ENCODE measurements around the gene BATF.

The BATF gene

DNA sequence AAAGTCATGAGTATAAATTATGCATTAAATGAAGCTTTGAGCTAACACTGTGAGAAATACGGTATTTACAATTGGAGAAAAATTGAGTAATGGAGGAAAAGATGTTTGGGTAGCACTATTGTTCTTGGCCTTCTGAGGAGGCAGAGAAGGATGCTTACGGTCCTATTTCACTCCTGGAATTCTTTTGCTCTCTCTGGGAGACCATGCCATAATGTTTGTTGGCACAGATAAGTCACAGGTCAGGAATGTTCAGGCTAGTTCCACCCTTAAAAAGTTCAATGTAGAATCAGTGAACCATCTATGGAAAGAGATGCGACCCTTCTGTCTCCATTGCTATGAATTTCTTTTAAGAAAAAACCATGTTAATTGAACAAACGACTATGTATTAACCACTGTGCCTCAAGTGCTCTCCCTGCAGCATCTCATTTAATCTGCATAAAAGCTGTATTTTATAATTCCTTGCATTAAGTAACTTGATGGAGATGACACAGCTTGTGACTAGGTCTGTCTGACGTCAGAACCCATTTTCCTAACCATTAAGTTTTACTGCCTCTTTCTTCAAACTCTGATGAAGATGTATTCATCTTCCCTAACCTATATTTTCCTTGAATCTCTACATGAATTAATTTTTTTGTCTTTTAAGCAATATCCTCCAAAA is 9.5 kb downstream of the BATF start:
- no peaks in the 10 kb centered on the region for H3K36me3 ChIP-seq (ENCODE audit: control insufficient read depth, insufficient read depth, low read length)
- no peaks in the 10 kb centered on the region for H3K27me3 ChIP-seq (ENCODE audit: control insufficient read depth, insufficient read depth, low read length, poor library complexity, severe bottlenecking)
- WGBS, 2 experiments: 91 to 93% methylated on average over 5 of the region's 5 CpGs
- H3K27ac ChIP-seq (ENCODE audit: insufficient read depth, low read depth, low read length, poor library complexity, severe bottlenecking): no peak overlapping the region
- H3K4me3 ChIP-seq (ENCODE audit: insufficient read depth, low read depth, low read length): no peak overlapping the region
- H3K4me1 ChIP-seq (ENCODE audit: control insufficient read depth, insufficient read depth, low read length): no peaks in the 10 kb centered on the region
- H3K9me3 ChIP-seq (ENCODE audit: control insufficient read depth, low read length): no peaks in the 10 kb centered on the region

DNA sequence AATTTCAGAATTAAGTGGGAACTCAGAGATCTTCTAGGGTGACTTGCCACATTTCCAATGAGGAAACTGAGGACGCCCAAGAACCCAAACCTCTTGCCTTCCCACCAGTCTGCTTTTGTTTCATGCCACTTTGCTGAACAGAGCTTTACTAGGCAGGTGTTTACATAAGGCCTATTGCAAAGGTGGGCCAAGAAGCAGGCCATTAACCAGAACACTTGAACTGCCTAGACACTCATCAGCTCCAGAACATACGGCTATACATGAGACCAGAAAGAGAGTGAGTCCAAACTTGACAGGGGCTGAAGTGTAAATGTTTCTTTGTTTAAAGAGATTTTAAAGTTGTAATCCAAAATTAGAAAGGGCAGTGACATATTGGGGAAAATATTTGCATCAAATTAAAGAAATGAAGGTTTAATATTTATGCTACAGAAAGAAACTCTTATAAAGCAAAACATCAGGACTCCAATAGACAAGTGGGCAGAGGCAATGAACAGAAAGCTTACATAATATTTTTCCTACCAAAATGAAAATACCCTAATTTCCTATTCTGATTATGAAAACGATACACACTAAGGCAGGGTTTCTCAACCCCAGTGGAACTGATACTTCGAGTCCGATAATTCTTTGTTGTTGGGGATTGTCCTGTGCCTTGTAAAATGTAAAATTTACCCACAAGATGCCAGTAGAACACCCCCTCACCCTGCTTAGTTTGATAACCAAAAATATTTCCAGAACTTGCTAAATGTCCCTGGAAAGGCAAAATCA is 11.7 kb downstream of the BATF start:
- Histone ChIP-seq H3K36me3 (ENCODE audit: control insufficient read depth, insufficient read depth, low read length) (no peaks in the 10 kb centered on the region), H3K4me3 (ENCODE audit: insufficient read depth, low read depth, low read length) (no peak overlapping the region), H3K27me3 (ENCODE audit: control insufficient read depth, insufficient read depth, low read length, poor library complexity, severe bottlenecking) (no peaks in the 10 kb centered on the region), H3K27ac (ENCODE audit: insufficient read depth, low read depth, low read length, poor library complexity, severe bottlenecking) (no peak overlapping the region), H3K9me3 (ENCODE audit: control insufficient read depth, low read length) (no peaks in the 10 kb centered on the region), H3K4me1 (ENCODE audit: control insufficient read depth, insufficient read depth, low read length) (no peaks in the 10 kb centered on the region)
- WGBS, 2 experiments: 91 to 97% methylated on average over 5 of the region's 5 CpGs

DNA sequence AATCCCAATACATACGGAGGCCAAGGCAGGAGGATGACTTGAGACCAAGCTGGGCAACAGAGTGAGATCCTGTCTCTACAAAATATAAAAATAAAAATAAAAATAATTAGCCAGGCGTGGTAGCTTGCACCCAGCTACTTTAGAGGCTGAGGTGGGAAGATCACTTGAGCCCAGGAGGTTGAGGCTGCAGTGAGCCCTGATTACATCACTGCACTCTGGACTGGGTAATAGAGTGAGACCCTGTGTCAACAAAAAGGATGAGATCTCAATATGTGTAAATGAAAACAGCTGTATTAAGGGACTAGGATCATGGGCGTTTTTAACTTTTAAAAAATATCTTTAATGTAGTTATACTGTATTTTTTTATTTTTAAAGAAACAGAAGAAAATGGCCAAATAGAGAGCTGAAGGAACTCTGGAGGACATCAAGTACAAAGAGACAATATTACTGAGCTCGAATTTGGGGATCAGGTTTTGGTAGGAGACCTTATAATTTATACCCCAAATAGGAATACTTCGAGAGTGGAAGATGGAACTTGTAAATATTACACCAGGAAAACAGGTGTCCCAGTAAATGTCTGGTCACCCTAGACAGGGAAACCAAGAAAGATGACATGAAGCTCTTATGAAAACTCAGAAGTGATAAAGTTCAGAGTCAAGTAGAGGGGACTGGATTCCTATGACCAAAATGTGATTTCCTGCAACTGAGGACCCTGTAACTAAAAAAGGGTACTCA is 13.1 kb downstream of the BATF start:
- H3K9me3 ChIP-seq (ENCODE audit: control insufficient read depth, low read length): no peaks in the 10 kb centered on the region
- no peaks in the 10 kb centered on the region for H3K36me3 ChIP-seq (ENCODE audit: control insufficient read depth, insufficient read depth, low read length)
- no peaks in the 10 kb centered on the region for H3K27me3 ChIP-seq (ENCODE audit: control insufficient read depth, insufficient read depth, low read length, poor library complexity, severe bottlenecking)
- no peak overlapping the region for H3K4me3 ChIP-seq (ENCODE audit: insufficient read depth, low read depth, low read length)
- 94 to 95% methylated on average over 4 of the region's 5 CpGs for WGBS, 2 experiments
- H3K27ac ChIP-seq (ENCODE audit: insufficient read depth, low read depth, low read length, poor library complexity, severe bottlenecking): no peak overlapping the region
- no peaks in the 10 kb centered on the region for H3K4me1 ChIP-seq (ENCODE audit: control insufficient read depth, insufficient read depth, low read length)

DNA sequence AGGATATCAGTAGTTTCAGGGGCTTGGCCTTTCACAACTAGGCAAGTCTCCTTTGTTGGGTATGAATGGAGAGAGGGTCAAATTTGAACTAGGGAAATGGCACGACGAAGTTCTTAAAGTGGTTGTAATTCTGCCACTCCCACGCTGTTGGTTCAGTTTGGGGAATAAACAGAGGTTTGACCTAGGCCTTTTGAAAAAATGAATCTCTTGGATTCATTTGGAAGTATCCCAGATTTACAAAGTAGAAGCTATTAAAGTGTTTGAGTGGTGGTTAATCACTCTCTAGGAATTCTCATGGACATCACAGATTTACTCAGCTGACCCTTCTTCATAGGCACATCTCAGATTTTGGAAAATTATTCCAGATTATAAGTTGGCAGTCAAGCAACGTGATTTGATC is 14.8 kb downstream of the BATF start:
- no peaks in the 10 kb centered on the region for H3K4me1 ChIP-seq (ENCODE audit: control insufficient read depth, insufficient read depth, low read length)
- no peak overlapping the region for H3K27ac ChIP-seq (ENCODE audit: insufficient read depth, low read depth, low read length, poor library complexity, severe bottlenecking)
- H3K36me3 ChIP-seq (ENCODE audit: control insufficient read depth, insufficient read depth, low read length): no peaks in the 10 kb centered on the region
- no peaks in the 10 kb centered on the region for H3K27me3 ChIP-seq (ENCODE audit: control insufficient read depth, insufficient read depth, low read length, poor library complexity, severe bottlenecking)
- no peaks in the 10 kb centered on the region for H3K9me3 ChIP-seq (ENCODE audit: control insufficient read depth, low read length)
- WGBS, 2 experiments: 93% methylated on average over 4 of the region's 4 CpGs
- no peak overlapping the region for H3K4me3 ChIP-seq (ENCODE audit: insufficient read depth, low read depth, low read length)

DNA sequence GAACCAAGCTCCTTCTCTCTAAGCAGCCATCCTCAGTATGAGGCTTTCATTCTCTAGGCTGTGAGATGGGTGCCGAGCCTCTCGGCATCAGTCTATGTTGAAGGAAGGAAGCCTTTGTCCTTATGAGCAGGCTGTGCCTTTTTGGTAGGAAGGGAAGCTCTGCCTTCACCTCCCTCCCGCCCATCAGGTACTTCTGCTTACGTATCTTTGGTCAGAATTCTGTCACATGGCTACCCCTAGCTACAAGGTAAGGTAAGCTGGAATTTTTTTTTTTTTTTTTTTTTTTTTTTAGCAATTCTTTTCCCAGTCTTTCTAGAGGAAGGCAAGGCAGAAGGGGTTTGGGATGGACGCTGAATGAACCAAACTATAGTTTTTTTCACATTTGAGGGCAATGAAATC is 16.9 kb downstream of the BATF start:
- WGBS, 2 experiments: 96 to 98% methylated on average over 4 to 5 of the region's 5 CpGs
- H3K27me3 ChIP-seq (ENCODE audit: control insufficient read depth, insufficient read depth, low read length, poor library complexity, severe bottlenecking): no peaks in the 10 kb centered on the region
- H3K4me3 ChIP-seq (ENCODE audit: insufficient read depth, low read depth, low read length): no peak overlapping the region
- no peaks in the 10 kb centered on the region for H3K9me3 ChIP-seq (ENCODE audit: control insufficient read depth, low read length)
- H3K27ac ChIP-seq (ENCODE audit: insufficient read depth, low read depth, low read length, poor library complexity, severe bottlenecking): no peak overlapping the region
- no peaks in the 10 kb centered on the region for H3K36me3 ChIP-seq (ENCODE audit: control insufficient read depth, insufficient read depth, low read length)
- no peaks in the 10 kb centered on the region for H3K4me1 ChIP-seq (ENCODE audit: control insufficient read depth, insufficient read depth, low read length)

DNA sequence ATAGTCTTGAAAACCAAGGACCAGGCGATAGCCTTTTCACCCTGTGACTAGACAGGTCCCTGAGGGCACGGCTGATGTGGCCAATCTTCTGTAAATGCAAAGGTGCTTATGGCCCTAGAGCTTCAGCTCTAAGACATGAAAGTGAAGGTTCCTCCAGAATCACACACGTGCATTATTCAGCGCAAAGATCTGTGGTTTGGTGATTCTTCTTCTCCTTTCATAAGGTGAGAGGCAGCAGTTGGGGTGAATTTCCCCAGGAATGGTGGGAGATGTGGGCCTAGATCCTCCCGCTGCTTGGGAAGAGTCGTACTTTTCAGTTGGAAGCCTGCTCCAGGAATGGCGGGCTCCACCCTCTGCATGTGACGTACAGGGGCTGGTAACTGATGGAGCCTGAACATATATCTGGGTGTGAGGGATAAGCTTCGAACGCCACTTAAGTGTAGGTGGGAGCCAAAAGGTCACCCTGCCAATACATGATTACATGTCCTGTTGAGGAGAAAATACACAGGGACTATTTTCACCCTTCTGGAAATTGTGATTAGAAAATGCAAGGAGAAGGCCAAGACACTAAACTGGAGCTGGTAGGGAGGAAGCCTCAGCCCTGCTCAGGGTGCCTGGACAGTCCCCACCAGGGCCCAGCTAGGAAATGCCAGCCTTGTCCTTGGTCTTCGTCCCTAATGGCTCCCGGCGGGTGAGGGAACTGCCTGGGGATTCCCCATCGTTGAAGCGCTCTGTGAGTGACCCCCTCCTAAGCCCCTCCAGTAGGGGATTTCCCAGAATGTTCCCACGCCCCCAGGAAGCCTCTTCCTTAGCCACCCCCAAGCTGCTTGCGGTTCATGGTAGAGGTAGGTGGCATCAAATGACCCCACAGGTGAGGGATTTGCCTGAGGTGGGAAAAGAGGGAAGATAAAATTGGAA is 17.6 kb downstream of the BATF start:
- Histone ChIP-seq H3K4me3 (ENCODE audit: insufficient read depth, low read depth, low read length) (no peak overlapping the region), H3K36me3 (ENCODE audit: control insufficient read depth, insufficient read depth, low read length) (no peaks in the 10 kb centered on the region), H3K27me3 (ENCODE audit: control insufficient read depth, insufficient read depth, low read length, poor library complexity, severe bottlenecking) (no peaks in the 10 kb centered on the region), H3K27ac (ENCODE audit: insufficient read depth, low read depth, low read length, poor library complexity, severe bottlenecking) (no peak overlapping the region), H3K9me3 (ENCODE audit: control insufficient read depth, low read length) (no peaks in the 10 kb centered on the region), H3K4me1 (ENCODE audit: control insufficient read depth, insufficient read depth, low read length) (no peaks in the 10 kb centered on the region)
- 77% methylated on average over 17 of the region's 17 CpGs for WGBS, 2 experiments

DNA sequence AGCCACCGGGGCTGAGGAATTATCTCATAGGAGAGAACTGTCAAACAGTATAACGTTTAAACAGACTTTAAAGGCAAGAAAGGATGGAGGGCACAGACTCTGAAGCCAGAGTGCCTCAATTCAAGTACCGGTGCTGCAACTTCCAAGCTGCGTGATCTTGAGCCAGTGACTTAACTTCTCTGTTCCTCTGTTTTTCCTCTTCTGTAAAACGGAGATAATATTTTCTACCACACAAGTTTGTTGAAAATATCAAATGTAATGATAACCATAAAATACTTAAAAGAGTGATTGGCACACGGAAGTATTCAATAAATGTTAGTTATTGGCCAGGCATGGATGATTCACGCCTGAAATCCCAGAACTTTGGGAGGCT is 18.2 kb downstream of the BATF start:
- 83 to 88% methylated on average over 7 of the region's 7 CpGs for WGBS, 2 experiments
- Histone ChIP-seq H3K27me3 (ENCODE audit: control insufficient read depth, insufficient read depth, low read length, poor library complexity, severe bottlenecking) (no peaks in the 10 kb centered on the region), H3K4me3 (ENCODE audit: insufficient read depth, low read depth, low read length) (no peak overlapping the region), H3K9me3 (ENCODE audit: control insufficient read depth, low read length) (no peaks in the 10 kb centered on the region), H3K36me3 (ENCODE audit: control insufficient read depth, insufficient read depth, low read length) (no peaks in the 10 kb centered on the region), H3K27ac (ENCODE audit: insufficient read depth, low read depth, low read length, poor library complexity, severe bottlenecking) (no peak overlapping the region), H3K4me1 (ENCODE audit: control insufficient read depth, insufficient read depth, low read length) (no peaks in the 10 kb centered on the region)

DNA sequence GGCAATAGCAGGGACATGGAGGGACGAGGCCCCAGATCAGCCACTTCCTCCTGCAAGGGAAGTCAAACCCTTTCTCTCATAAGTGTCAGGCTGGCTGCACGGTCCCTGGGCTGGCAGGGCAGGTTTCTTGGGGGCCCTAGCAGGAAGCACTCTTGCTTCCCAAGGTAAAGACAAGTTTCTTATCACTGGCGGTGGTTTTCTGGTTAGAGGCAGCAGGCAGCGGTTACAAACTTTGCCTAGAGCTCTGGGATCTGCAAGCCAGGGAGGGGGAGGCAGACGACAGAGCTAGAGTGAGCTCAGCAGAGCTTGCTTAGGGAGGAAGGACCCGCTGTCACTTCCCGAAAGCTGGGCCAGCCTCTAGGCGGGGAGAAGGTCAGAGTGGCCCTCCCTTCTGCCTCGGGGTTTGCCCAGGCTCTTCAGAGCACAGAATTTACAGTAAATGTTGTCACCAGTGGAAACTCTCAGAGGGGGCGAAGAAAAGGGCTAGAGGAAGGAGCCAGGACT is 20.4 kb downstream of the BATF start:
- no peaks in the 10 kb centered on the region for H3K9me3 ChIP-seq (ENCODE audit: control insufficient read depth, low read length)
- no peaks in the 10 kb centered on the region for H3K27me3 ChIP-seq (ENCODE audit: control insufficient read depth, insufficient read depth, low read length, poor library complexity, severe bottlenecking)
- no peak overlapping the region for H3K4me3 ChIP-seq (ENCODE audit: insufficient read depth, low read depth, low read length)
- no peaks in the 10 kb centered on the region for H3K36me3 ChIP-seq (ENCODE audit: control insufficient read depth, insufficient read depth, low read length)
- no peaks in the 10 kb centered on the region for H3K4me1 ChIP-seq (ENCODE audit: control insufficient read depth, insufficient read depth, low read length)
- H3K27ac ChIP-seq (ENCODE audit: insufficient read depth, low read depth, low read length, poor library complexity, severe bottlenecking): no peak overlapping the region
- 70 to 74% methylated on average over 10 of the region's 10 CpGs for WGBS, 2 experiments

DNA sequence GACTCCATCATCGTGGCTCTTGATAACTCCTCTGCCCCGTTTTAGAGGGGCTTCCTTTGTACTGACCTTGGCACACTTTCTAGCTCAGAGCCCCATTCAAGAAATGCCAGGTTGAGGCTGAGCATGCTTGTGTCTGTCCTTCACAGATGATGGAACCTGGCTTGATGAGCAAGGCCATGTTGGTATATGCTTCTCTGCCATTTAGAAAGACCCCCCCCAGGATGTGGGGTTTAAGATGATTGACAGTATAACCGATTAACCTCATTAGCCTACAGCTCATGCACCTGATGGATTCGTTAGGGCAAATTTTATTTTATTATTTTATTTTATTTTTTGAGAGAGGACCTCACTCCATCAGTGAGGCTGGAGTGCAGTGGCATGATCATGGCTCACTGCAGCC is 21.0 kb downstream of the BATF start:
- no peaks in the 10 kb centered on the region for H3K4me1 ChIP-seq (ENCODE audit: control insufficient read depth, insufficient read depth, low read length)
- no peaks in the 10 kb centered on the region for H3K27me3 ChIP-seq (ENCODE audit: control insufficient read depth, insufficient read depth, low read length, poor library complexity, severe bottlenecking)
- H3K36me3 ChIP-seq (ENCODE audit: control insufficient read depth, insufficient read depth, low read length): no peaks in the 10 kb centered on the region
- no peaks in the 10 kb centered on the region for H3K9me3 ChIP-seq (ENCODE audit: control insufficient read depth, low read length)
- 85 to 91% methylated on average over 2 to 4 of the region's 4 CpGs for WGBS, 2 experiments
- H3K4me3 ChIP-seq (ENCODE audit: insufficient read depth, low read depth, low read length): no peak overlapping the region
- no peak overlapping the region for H3K27ac ChIP-seq (ENCODE audit: insufficient read depth, low read depth, low read length, poor library complexity, severe bottlenecking)
